Cardiac fibroblast (primary cell): ENCODE data around the gene CFAP46.

Experiments used
- DNase-seq, 2 donors: peaks; one replicate each; pipeline versions ENCODE4 v3.0.0 to v3.0.0-alpha.2; 2010; ENCODE audit warnings: low read depth in 2 of 2
- H3K4me3 ChIP-seq, 2 donors: replicated peaks in 1 of 2; 1 replicate in 1 of 2; 2 replicates in 1 of 2; pipeline ENCODE4 v1.5.1; 2011; ENCODE audit warnings: low read depth in 2 of 2, low read length in 2 of 2, mild to moderate bottlenecking in 2 of 2, moderate library complexity in 1 of 2
- TF ChIP-seq, protein P1 (sequence below): IDR thresholded peaks from one replicate; pipeline ENCODE4 v1.5.1; 2011; ENCODE audit warnings: low read depth, mild to moderate bottlenecking, low read length, inconsistent platforms

Gene CFAP46

DNA sequence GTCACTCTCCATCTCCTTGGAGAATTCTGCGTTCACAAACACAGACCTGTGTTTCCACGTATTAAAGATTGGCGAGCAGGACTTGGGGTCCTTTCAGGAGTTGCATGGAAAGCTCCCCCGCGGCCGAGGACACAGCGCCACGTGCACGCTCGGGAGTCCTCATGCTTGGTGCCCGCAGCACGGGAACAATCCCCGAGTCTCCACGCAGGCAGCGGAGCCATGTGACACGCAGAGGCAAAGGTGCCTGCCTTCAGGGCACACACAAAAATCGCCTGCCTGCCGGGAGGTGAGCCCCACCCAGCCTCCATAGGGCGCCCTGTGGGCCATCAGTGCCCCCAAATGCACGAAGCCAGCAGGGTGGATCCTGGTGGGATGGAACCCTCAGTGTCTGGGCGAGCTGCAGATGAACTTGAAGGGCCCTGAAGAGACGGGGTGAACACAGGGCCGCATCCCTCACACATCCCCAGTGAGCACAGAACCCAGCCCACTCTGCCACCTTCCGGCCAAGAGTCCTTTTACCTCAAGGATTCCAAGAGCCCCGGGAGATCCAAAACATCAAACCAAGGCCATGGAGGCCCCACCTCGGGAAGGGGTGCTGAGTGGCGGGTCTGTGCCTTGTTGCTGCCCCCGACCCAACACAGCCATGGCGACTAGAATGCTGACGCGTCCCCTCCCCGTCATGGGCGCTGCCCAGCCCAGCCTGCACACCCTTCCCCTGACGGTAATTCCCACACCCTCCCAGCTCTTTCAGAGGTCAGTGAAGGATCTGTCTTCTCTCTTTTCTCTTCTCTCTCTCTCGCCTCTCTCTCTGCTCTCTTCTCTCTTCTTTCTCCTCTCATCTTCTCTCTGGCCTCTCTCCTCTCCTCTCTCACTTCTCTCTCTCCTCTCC, 55.9 kb downstream of the CFAP46 start:
- no peak for DNase-seq
- no peak overlapping the region for H3K4me3 ChIP-seq
- TF ChIP-seq, protein P1, sequence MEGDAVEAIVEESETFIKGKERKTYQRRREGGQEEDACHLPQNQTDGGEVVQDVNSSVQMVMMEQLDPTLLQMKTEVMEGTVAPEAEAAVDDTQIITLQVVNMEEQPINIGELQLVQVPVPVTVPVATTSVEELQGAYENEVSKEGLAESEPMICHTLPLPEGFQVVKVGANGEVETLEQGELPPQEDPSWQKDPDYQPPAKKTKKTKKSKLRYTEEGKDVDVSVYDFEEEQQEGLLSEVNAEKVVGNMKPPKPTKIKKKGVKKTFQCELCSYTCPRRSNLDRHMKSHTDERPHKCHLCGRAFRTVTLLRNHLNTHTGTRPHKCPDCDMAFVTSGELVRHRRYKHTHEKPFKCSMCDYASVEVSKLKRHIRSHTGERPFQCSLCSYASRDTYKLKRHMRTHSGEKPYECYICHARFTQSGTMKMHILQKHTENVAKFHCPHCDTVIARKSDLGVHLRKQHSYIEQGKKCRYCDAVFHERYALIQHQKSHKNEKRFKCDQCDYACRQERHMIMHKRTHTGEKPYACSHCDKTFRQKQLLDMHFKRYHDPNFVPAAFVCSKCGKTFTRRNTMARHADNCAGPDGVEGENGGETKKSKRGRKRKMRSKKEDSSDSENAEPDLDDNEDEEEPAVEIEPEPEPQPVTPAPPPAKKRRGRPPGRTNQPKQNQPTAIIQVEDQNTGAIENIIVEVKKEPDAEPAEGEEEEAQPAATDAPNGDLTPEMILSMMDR: no peak

DNA sequence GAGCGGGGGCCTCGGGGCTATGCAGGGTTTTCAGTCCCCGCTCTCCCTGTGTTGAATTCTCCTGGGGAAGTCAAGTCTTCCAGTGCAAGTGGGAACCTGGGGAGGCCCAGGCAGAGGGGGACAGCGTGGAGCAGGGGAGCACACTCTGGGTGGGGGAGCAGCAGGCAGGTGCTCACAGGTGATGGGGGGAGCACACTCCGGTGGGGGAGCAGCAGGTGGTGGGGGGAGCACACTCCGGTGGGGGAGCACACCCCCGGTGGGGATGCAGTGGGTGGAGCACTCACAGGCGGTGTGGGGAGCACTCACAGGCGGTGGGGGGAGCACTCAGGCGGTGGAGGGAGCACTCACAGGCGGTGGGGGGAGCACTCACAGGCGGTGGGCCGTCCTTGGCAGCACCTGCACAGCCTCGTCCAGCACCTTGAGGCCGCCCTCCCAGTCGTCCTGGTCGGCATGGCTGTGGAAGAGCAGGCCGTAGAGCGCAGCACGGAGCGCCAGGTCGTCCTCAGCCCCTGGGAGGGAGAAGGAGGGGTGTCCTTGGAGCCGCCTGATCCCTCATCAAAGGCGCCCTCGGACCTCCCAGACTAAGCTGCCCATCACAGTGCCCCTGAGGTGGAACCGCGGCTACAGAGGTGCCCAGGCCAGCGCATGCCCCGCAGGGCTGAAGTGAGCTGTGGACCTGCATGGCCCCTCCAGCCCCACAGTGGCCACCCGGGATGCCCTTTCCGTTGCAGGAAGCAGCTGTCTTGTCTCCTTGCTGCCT, 56.7 kb downstream of the CFAP46 start:
- TF ChIP-seq, protein P1: no peak
- no peak overlapping the region for H3K4me3 ChIP-seq
- no peak for DNase-seq

DNA sequence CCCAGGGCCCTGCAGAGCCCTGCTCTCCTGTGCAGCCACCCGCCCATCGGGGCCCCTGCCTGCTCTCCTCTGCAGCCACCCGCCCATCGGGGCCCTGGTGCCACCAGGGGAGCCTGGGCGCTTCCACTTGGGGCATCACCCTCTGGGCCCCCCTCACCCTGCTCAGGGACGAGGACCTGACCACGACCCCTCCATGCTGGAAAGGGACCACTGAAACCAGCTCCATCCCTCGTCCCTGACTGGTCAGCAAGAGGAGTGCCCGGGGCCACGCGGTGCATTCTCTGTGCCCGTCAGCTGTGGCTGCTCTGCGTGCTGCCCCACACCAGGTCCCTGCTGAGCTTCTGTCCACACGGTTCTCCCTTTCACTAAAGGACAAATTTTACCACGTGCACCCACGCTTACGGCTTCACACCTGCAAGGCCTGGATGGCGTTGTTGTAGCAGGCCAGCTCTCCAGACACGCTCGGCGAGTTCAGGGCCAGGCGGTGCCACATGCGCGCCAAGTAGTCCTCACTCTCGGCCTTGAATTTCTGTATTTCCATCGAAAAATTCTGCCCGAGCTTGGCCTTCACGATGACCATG, 57.6 kb downstream of the CFAP46 start:
- TF ChIP-seq, protein P1: no peak
- H3K4me3 ChIP-seq: no peak overlapping the region
- DNase-seq: no peak

DNA sequence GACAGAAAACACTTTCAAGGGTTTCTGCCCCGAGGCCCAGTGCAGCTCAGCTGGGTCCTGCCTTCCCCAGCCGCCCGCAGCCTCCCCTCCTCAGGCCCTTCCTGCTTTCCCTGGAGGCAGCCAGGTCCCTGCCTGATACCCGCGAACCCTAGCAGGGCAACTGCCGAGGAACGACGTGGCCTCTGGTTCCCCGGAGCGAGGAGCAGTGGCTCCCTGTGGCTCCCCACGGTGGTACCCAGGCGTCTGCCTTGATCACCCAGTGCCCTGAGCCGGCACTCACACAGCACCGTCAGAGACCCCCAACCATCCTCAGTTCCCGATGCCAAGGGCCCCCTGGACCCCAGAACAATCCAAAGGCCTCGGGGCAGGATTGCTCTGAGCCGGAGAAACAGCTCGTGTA, 58.3 kb downstream of the CFAP46 start:
- no peak for DNase-seq
- H3K4me3 ChIP-seq: no peak overlapping the region
- TF ChIP-seq, protein P1: no peak

DNA sequence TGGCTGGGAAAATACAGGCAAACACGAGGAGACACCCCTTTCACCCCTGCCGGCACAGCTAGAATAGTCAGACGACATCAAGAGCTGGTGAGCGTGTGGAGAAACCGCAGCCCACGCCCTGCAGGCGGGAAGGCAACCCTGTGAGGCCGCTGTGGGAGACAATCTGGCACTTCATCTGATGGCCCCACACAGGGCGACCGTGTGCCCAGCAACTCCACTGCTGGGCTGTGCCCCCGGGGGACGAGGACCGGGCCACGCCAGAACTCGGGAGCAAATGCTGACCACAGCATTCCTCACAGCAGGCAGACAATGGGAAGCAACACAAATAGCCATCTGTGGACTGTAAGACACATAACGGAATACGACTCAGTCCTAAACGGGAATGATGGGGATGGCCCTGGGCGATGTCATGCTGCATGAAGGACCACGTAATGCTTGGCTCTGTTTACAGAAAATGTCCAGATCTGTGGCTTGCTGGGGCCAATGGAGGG, 58.9 kb downstream of the CFAP46 start:
- TF ChIP-seq, protein P1: no peak
- H3K4me3 ChIP-seq: no peak overlapping the region
- DNase-seq: no peak

DNA sequence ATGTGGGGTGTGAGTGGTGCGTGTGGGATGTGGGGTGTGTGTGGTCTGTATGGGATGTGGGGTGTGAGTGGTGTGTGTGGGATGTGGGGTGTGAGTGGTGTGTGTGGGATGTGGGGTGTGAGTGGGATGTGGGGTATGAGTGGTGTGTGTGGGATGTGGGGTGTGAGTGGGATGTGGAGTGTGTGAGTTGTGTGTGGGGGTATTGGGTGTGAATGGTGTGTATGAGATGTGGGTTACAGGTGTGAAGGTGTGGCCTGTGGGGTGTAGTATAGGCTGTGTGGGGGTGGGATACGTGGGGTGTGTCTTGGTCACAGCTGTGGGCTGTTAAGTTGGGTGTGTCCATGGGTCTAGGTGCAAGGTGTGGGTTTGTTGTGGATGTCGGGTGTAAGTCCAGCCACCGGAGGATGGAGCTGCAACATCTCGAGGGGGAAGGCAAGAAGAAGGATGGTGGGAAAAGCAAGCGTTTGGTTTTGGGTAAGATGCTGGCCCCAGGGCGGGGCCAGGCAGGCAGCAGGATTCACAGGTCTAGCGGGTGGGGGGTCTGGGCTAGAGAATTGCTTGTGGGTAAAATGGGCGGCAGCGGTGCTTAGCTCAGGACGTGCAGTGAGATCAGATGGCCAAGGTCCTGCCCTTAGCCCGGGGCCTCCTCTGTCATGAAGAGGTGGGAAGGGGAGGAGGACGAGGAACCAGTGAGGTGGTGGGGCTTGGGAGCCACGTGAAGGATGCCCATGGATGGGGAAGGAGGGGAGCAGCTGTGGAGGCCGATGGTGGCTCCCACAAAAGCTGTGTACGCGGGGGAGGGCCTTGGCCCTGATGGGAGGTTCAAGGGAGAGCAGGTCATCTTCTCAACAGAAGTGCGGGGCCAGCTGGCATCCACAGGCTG, 60.1 kb downstream of the CFAP46 start:
- no peak for DNase-seq
- no peak overlapping the region for H3K4me3 ChIP-seq
- TF ChIP-seq, protein P1: no peak
